Measurements from ENCODE around the gene MAP3K5.
"Not testable (repeated sequence)": the region's sequence is repeated elsewhere in the genome, so short reads cannot be mapped to it uniquely, and the experiment has no call there.

Gene MAP3K5

GRCh38 chr6:136701045-136701444 lies 91.2 kb downstream of the MAP3K5 start:
- H3K27ac ChIP-seq = no peak overlapping the region
- no peak overlapping the region for H3K4me3 ChIP-seq

DNA sequence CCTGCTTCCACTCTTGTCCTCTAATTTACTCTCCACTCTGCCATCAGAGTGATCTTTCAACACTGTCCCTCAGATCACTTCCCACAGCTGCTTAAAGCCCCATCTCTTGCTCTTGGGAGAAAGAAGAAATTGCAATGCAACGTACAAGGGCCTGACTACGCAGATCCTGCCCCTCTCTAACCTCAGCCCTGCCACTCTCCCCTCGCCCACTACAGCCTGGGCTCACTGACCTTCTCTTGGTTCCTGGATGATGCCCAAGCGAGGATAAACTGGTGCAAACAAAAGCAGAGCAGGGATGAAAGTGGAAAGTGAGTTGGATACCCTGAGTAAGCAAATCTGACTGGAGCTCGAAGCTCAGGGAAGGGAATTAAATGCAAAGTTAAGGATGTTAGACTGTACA lies 92.9 kb downstream of the MAP3K5 start:
- Histone ChIP-seq H3K4me3 (no peak overlapping the region), H3K27ac (no peak overlapping the region)

GRCh38 chr6:136696783-136697364 lies 95.4 kb downstream of the MAP3K5 start:
- Histone ChIP-seq H3K27ac (peak overlapping the region in 1 of 21 experiments; percentile 3), H3K4me3 (no peak overlapping the region)

GRCh38 chr6:136696238-136696637 lies 96.0 kb downstream of the MAP3K5 start:
- H3K27ac ChIP-seq = peak overlapping the region in 2 of 21 experiments; percentile 3 to 15

DNA sequence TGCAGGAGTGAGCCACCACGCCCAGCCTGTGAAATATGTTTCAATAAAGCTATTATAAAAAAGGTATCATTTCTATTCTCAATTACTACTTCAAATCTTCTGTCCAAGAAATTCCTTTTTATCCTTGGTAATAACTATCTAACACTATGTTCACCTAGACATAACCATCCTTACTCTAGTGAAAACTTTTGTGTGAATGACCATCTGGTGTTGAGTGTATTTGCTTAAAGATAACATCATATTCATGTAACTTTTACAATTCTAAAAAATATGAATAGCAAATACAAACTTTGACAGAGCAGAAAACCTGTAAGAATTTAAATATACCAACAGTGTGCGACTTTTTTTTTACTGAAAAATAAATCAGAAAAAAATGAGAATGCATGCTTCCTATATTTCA lies 96.9 kb downstream of the MAP3K5 start:
- Histone ChIP-seq H3K4me3 (no peak overlapping the region), H3K27ac (peak overlapping the region in 1 of 21 experiments; percentile 15)

More at GRCh38 chr6:136696238-136696637, 96.0 kb downstream of the MAP3K5 start:
- H3K4me3 ChIP-seq = no peak overlapping the region

GRCh38 chr6:136693090-136693489 lies 99.2 kb downstream of the MAP3K5 start:
- Histone ChIP-seq H3K4me3 (no peak overlapping the region), H3K27ac (no peak overlapping the region)

DNA sequence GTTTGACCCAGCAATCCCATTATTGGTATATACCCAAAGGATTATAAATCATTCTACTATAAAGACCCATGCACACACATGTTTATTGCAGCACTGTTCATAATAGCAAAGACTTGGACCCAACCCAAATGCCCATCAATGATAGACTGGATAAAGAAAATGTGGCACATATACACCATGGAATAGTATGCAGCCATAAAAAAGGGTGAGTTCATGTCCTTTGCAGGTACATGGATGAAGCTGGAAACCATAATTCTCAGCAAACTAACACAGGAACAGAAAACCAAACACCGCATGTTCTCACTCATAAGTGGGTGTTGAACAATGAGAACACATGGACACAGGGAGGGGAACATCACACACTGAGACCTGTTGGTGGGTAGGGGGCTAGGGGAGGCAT lies 104.4 kb downstream of the MAP3K5 start:
- H3K27ac ChIP-seq, H3K4me3 ChIP-seq: not testable (repeated sequence)

GRCh38 chr6:136685540-136686108 lies 106.7 kb downstream of the MAP3K5 start:
- peak overlapping the region in 1 of 21 experiments; percentile 16 for H3K27ac ChIP-seq
- H3K4me3 ChIP-seq = no peak overlapping the region

GRCh38 chr6:136684466-136684865 lies 107.8 kb downstream of the MAP3K5 start:
- Histone ChIP-seq H3K27ac (no peak overlapping the region), H3K4me3 (no peak overlapping the region)

DNA sequence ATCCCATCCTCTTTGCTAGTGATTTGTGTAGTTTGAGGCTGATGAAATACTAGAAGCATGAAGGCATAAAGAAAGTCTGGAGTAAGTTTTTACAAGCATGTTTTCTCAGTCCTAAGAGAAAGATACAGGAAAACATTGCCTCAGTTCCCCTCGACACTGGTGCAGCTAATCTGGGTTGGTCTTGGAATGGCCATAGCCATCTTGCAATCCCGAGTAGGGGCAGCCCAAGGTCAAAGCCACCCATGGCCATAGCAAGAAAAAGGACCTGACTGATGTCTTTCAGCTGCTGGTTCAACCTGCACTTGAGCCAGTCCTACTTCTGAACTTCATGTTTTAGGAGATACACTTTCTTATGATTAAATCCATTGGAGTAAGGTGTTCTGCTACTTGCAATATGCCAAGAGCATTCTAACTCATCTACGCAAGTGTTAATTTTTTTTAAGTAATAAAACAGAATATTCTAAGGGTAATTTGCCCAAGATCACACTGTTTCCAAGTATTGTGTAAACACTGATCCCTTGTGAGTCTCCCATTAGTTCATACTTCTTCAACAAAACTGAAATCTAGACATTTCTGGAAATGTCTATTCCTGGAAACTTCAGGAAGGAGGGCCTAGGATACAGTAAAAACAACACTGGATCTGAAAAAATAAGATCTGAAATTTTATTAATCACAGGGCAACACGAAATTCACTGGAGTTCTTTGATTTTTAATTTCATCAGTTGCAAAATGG lies 108.9 kb downstream of the MAP3K5 start:
- H3K27ac ChIP-seq = no peak overlapping the region
- H3K4me3 ChIP-seq = no peak overlapping the region

DNA sequence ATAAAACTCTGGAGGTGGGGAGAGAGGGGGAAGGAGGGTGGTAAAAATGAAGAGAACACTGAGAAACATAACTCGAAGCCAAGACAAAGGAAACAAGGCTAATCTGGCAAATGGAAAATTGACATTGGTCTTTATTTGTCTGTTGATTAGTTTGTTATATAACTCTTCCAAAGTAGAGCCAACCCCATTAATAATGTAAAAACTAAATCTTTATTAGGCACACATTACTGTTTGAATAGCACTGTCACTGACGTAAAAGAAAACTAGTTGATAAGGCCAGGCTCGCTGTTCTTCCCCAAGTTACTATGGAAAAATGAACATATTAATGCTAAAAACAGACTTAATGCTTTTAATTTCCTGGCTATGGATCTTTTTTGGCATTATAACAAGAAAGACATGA lies 110.0 kb downstream of the MAP3K5 start:
- H3K4me3 ChIP-seq = no peak overlapping the region
- H3K27ac ChIP-seq = no peak overlapping the region

DNA sequence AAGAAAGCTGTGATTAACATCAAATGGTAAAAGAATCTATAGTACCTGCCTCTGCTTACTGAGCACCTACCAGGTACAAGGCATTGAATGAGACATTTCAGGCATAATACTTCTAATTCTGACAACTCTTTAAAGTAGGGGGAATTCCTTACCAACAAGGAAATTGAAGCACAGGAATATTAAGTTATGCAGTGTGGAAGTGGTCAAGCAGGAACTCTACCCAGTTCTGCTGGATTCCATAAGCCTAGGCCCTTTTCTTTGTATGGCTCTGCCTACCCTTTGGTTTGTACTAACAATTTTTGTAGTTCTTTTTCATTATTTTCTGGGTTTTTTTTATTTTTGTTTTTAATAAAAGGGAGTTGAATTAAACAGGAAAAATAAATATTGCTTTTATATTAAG lies 114.5 kb downstream of the MAP3K5 start:
- no peak overlapping the region for H3K27ac ChIP-seq
- H3K4me3 ChIP-seq = no peak overlapping the region

GRCh38 chr6:136677344-136677743 lies 114.9 kb downstream of the MAP3K5 start:
- no peak overlapping the region for H3K4me3 ChIP-seq
- H3K27ac ChIP-seq = no peak overlapping the region

DNA sequence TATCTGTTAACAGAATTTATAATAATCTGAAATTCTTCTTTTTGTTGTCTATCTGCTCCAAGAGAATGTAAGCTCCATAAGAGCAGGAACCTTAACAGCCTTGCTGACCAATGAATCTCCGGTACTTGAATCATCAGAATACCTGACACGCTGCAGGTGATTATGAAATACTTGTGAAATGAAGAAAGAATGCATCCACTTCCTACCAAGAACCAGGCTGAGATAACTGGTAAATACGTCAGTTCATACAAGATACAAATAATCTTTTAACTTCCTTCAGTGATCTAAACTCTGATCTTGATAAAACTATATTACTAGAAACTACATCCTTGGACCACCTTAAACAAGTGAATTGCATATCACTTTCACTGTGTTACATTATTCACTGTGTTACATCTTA lies 116.2 kb downstream of the MAP3K5 start:
- Histone ChIP-seq H3K27ac (no peak overlapping the region), H3K4me3 (no peak overlapping the region)

DNA sequence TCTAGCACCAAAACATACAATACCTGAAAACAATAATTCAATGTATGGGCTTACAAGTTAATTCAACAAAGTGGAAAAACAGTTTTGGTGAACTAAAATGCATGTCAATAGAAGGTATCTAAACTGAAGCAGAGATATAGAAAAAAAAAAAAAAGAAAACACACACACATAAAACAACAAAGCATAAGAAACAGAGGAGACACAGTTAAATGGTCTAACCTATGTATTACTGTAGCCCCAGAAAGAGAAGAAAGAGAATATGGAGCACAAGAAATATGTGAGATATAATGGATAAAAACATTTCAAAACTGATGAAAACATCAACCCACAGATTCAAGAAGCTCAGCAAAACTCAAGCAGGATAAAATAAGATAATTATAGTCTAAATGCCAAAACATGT lies 118.7 kb downstream of the MAP3K5 start:
- Histone ChIP-seq H3K27ac (no peak overlapping the region), H3K4me3 (no peak overlapping the region)

DNA sequence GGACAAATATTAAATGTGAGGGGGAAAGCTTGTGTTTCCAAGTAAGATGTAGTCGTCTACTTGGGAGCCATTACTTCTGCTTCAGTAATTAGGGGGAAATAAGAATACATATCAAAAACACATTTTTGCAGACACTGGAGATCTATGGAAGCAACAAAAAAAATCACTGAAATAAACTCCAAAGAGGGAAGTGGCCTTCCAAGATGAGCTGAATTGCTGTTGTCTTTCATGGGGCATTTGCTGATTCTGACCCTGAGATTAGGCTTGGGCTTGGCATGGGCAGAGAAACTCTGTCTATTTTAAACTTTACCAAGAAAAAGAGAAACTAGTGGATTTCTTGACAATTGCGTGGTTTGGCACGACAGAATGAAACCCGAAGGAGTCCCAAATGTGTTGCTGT lies 120.1 kb downstream of the MAP3K5 start:
- Histone ChIP-seq H3K27ac (no peak overlapping the region), H3K4me3 (no peak overlapping the region)

DNA sequence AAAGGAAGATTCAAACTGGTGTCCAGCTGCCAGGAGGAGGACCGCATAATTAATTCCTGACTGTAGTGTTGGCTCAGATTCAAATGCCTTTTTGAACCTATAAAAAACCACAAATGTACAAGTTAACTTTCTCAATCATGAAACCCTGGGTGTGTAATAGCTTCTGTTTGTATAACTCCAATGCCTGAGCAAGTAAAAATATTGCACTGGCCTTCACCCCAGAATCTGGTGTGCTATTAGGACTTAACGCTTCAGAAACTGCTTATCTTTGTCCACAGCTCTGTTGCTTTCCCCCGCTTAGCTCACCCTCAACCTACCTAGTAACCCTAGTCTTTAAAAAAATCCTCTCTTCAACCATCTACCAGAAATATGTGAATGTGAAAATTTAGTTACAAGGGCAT lies 123.0 kb downstream of the MAP3K5 start:
- Histone ChIP-seq H3K4me3 (no peak overlapping the region), H3K27ac (no peak overlapping the region)

DNA sequence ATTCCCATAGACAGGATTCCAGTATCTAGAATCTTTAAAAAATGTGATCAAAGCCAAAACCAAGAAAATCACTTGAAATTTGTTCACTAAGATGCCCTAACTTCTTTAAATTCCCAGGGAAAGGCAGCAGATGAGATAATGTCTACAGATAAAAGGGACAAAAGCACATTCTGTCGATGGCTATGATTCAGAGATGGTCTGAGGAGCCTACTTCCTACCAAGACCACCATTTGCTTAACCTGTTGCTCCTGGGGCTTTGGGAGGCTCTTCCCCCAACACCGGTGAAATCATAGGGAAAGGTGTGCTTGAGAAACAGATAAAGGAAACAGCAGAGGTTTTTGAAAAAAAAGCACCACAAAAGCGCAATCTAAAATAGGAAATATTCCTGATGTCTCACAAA lies 123.7 kb downstream of the MAP3K5 start:
- H3K27ac ChIP-seq = no peak overlapping the region
- no peak overlapping the region for H3K4me3 ChIP-seq

DNA sequence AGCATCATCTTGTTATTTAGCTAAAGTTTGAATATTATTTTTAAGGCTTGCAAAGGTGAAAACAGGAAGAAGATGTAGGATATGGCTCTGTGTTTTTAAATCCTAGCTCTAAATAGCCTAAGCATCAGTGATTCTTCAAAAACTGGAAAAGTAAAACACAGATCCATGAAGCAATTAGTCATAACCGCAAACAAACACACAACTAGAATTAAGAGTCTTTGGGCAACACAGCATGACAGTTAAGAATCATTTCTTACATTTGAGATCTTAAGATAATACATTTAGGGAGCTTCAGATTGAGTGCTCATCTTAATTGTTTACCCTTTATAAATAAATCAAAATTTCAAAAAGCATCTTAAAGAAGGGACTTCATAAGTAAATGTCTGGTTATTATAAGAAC lies 126.2 kb downstream of the MAP3K5 start:
- Histone ChIP-seq H3K27ac (no peak overlapping the region), H3K4me3 (no peak overlapping the region)

GRCh38 chr6:136662347-136663237 lies 129.7 kb downstream of the MAP3K5 start:
- Histone ChIP-seq H3K4me3 (no peak overlapping the region), H3K27ac (no peak overlapping the region)
